ENCODE data around the gene KIAA0232. TPM values are rescaled to one million over a fixed set of nuclear protein-coding genes. Genes with fewer than 3 reads are reported as not detected.

KIAA0232 gene
- total and polyA plus RNA-seq, 12 donors = 7.3 to 45.2 (median 27.4) TPM

- peak within 1 kb of the TSS; percentile 87 to 100 (median 98) for H3K27ac ChIP-seq
- WGBS, 4 donors = 0 to 1% (median 0%) methylated on average over 12 to 108 of the region's 108 CpGs
- H3K4me1 ChIP-seq (replicated peaks in 1 of 2) = peaks cover 32 to 55% of the 10 kb centered on the region in 2 donors
- H3K9me3 ChIP-seq (replicated peaks in 1 of 3) = no peaks in the 10 kb centered on the region
- TF ChIP-seq POLR2A (IDR thresholded peaks at IDR 0.05) = peak; percentile 54 to 71
- TF ChIP-seq, protein P1, sequence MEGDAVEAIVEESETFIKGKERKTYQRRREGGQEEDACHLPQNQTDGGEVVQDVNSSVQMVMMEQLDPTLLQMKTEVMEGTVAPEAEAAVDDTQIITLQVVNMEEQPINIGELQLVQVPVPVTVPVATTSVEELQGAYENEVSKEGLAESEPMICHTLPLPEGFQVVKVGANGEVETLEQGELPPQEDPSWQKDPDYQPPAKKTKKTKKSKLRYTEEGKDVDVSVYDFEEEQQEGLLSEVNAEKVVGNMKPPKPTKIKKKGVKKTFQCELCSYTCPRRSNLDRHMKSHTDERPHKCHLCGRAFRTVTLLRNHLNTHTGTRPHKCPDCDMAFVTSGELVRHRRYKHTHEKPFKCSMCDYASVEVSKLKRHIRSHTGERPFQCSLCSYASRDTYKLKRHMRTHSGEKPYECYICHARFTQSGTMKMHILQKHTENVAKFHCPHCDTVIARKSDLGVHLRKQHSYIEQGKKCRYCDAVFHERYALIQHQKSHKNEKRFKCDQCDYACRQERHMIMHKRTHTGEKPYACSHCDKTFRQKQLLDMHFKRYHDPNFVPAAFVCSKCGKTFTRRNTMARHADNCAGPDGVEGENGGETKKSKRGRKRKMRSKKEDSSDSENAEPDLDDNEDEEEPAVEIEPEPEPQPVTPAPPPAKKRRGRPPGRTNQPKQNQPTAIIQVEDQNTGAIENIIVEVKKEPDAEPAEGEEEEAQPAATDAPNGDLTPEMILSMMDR (IDR thresholded peaks at IDR 0.05) = peak in 3 of 6 experiments; percentile 18 to 27 (median 25)
- no peaks in the 10 kb centered on the region for H3K36me3 ChIP-seq (replicated peaks in 1 of 2)
- intact Hi-C loops (cut with DNase I) = loop anchor here (10.0 kb wide), 1 partner anchor 165 kb away; no protein-coding TSS in a partner anchor
- H3K27me3 ChIP-seq = no peaks in the 10 kb centered on the region
- peak; percentile 86 to 92 (median 90) for DNase-seq
- H3K4me3 ChIP-seq = peak within 1 kb of the TSS; percentile 63 to 93 (median 78)
Measured at GRCh38 chr4:6909113-6909969, 126.8 kb downstream of the KIAA0232 start, which contains the start of gene TBC1D14. TBC1D14 (plus strand) TSS chr4:6909826; CDS start chr4:6923390, 13,564 bp downstream.

DNA sequence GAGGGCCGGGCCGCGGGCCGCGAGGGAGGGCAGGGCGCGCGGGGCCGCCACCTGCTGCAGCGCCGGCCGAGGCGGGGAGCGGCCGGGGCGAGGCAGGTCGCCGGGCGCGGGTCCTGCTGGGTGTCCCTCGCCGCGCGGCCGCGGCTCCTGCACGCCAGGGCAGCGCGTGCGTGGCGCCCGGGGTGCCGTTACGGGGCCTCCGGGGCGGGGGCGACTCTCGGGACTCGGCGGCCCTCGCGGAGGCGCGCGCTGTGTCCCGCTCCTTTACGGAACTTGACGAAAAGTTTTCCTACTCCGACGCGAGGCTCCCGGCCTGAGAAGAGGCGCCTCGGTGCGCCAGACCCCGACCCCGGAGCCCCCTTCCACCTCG lies 127.4 kb downstream of the KIAA0232 start:
- peak in 2 of 7 donors; percentile 52 to 54 for DNase-seq
- H3K27me3 ChIP-seq = no peaks in the 10 kb centered on the region
- no peak for TF ChIP-seq POLR2A (IDR thresholded peaks at IDR 0.05)
- TF ChIP-seq, protein P1 (IDR thresholded peaks at IDR 0.05) = no peak
- H3K4me3 ChIP-seq = peak overlapping the region in 3 of 4 donors; percentile 65 to 90 (median 82)
- no peaks in the 10 kb centered on the region for H3K36me3 ChIP-seq (replicated peaks in 1 of 2)
- H3K9me3 ChIP-seq (replicated peaks in 1 of 3) = no peaks in the 10 kb centered on the region
- WGBS, 4 donors = 0 to 1% (median 0%) methylated on average over 1 to 58 of the region's 58 CpGs; no CpG with 5 or more reads in 1 of the 4 donors
- peak overlapping the region; percentile 35 to 100 (median 98) for H3K27ac ChIP-seq
- intact Hi-C loops (cut with DNase I) = loop anchor here (10.0 kb wide), 1 partner anchor 165 kb away; no protein-coding TSS in a partner anchor
- peaks cover 32 to 61% of the 10 kb centered on the region in 2 donors for H3K4me1 ChIP-seq (replicated peaks in 1 of 2)

- peak in 5 of 7 donors; percentile 54 to 74 (median 67) for DNase-seq
- intact Hi-C loops (cut with DNase I) = no loop called here
- Histone ChIP-seq H3K27me3 (no peaks in the 10 kb centered on the region), H3K9me3 (replicated peaks in 1 of 3) (no peaks in the 10 kb centered on the region), H3K4me3 (peak overlapping the region in 3 of 4 donors; percentile 65 to 90 (median 82)), H3K27ac (peak overlapping the region; percentile 35 to 100 (median 98)), H3K4me1 (replicated peaks in 1 of 2) (peaks cover 32 to 66% of the 10 kb centered on the region in 2 donors), H3K36me3 (replicated peaks in 1 of 2) (no peaks in the 10 kb centered on the region)
- TF ChIP-seq, protein P1 (IDR thresholded peaks at IDR 0.05) = peak in 5 of 6 experiments; percentile 10 to 36 (median 18)
- TF ChIP-seq POLR2A (IDR thresholded peaks at IDR 0.05) = peak in 1 of 2 donors; percentile 35
- 13 to 42% (median 15%) methylated on average over 2 to 31 of the region's 31 CpGs for WGBS, 4 donors
Measured at GRCh38 chr4:6910340-6910959, 127.9 kb downstream of the KIAA0232 start.
